Measurements from ENCODE around the gene NHEJ1.

The NHEJ1 gene

GRCh38 chr2:219165058-219165911 is 4.7 kb upstream of the NHEJ1 start:
- no peak for DNase-seq

GRCh38 chr2:219163156-219163555 is 2.5 kb upstream of the NHEJ1 start:
- DNase-seq: no peak

GRCh38 chr2:219161097-219161496 is 482 bp upstream of the NHEJ1 start:
- DNase-seq: no peak

GRCh38 chr2:219159771-219160185 is 837 bp downstream of the NHEJ1 start:
- DNase-seq: no peak

GRCh38 chr2:219158586-219158985 is 2.0 kb downstream of the NHEJ1 start:
- no peak for DNase-seq

- no peak for DNase-seq
These were observed 2.6 kb downstream of the NHEJ1 start for GRCh38 chr2:219158025-219158424.

GRCh38 chr2:219157396-219157795 is 3.2 kb downstream of the NHEJ1 start:
- DNase-seq: no peak

- DNase-seq: peak; percentile 48
These were observed 5.5 kb downstream of the NHEJ1 start for GRCh38 chr2:219155054-219155644.

GRCh38 chr2:219149667-219150066 is 10.9 kb downstream of the NHEJ1 start:
- no peak for DNase-seq

GRCh38 chr2:219142329-219142728 is 18.3 kb downstream of the NHEJ1 start:
- DNase-seq: no peak

GRCh38 chr2:219140722-219141121 is 19.9 kb downstream of the NHEJ1 start:
- no peak for DNase-seq

GRCh38 chr2:219133976-219134375 is 26.6 kb downstream of the NHEJ1 start:
- no peak for DNase-seq

GRCh38 chr2:219131744-219132143 is 28.9 kb downstream of the NHEJ1 start:
- DNase-seq: no peak

- DNase-seq: no peak
These were observed 29.3 kb downstream of the NHEJ1 start for GRCh38 chr2:219131327-219131726.

GRCh38 chr2:219129589-219129988 is 31.0 kb downstream of the NHEJ1 start:
- no peak for DNase-seq

- DNase-seq: no peak
These were observed 32.2 kb downstream of the NHEJ1 start for GRCh38 chr2:219128396-219128795.

GRCh38 chr2:219127037-219127635 is 33.5 kb downstream of the NHEJ1 start:
- no peak for DNase-seq

GRCh38 chr2:219126555-219126954 is 34.1 kb downstream of the NHEJ1 start:
- no peak for DNase-seq

- DNase-seq: no peak
These were observed 34.7 kb downstream of the NHEJ1 start for GRCh38 chr2:219125886-219126270.

- DNase-seq: no peak
These were observed 35.3 kb downstream of the NHEJ1 start for GRCh38 chr2:219125225-219125885.

GRCh38 chr2:219124381-219125110 is 36.1 kb downstream of the NHEJ1 start:
- DNase-seq: no peak

- DNase-seq: no peak
These were observed 37.1 kb downstream of the NHEJ1 start for GRCh38 chr2:219123356-219124135.

Data from NCI-H1048 (cell line).